Activated naive CD4-positive, alpha-beta T cell treated with anti-CD3 and anti-CD28 coated beads for 36 hours (primary cell): ENCODE measurements around the gene SORCS1. TPM values are rescaled to one million over a fixed set of nuclear protein-coding genes. Genes with fewer than 3 reads are reported as not detected.

Experiments used
- CTCF ChIA-PET: fragments of 350-600 bp; sonication (Branson Sonifier 250); formaldehyde crosslinking; loops from one replicate; lab custom pipeline; 2021; ENCODE audit warnings: antibody characterized with exemption; lab: Charles Lee
- DNase-seq: peaks from one replicate; pipeline ENCODE4 v3.0.0-alpha.2; 2020
- H3K27ac Mint-ChIP-seq: one replicate; pipeline ENCODE4 v1.8.0; 2021; ENCODE audit warnings: mild to moderate bottlenecking, mixed read lengths
- H3K27me3 Mint-ChIP-seq: one replicate; pipeline ENCODE4 v1.8.0; 2021; ENCODE audit warnings: low read depth, mixed read lengths
- H3K36me3 Mint-ChIP-seq: one replicate; pipeline ENCODE4 v1.8.0; 2021; ENCODE audit warnings: low read depth, mixed read lengths
- H3K4me1 Mint-ChIP-seq: one replicate; pipeline ENCODE4 v1.8.0; 2021; ENCODE audit warnings: low read depth, mixed read lengths
- H3K4me3 Mint-ChIP-seq: one replicate; pipeline ENCODE4 v1.8.0; 2021; ENCODE audit warnings: mild to moderate bottlenecking, moderate library complexity, mixed read lengths
- H3K9me3 Mint-ChIP-seq: one replicate; pipeline ENCODE4 v1.8.0; 2021; ENCODE audit warnings: mixed read lengths
- intact Hi-C: fragments of 100-400 bp; cut with micrococcal nuclease; formaldehyde crosslinking; loops from one replicate; pipeline ENCODE4 v1.15.1; 2023
- total RNA-seq, 2 experiments: library from RNA; stranded (reverse); gene quantifications; one replicate each; pipeline ENCODE4 v1.2.3, GENCODE V29; 2021

The SORCS1 gene
- total RNA-seq, 2 experiments from 2014 or later, result not detected

DNA sequence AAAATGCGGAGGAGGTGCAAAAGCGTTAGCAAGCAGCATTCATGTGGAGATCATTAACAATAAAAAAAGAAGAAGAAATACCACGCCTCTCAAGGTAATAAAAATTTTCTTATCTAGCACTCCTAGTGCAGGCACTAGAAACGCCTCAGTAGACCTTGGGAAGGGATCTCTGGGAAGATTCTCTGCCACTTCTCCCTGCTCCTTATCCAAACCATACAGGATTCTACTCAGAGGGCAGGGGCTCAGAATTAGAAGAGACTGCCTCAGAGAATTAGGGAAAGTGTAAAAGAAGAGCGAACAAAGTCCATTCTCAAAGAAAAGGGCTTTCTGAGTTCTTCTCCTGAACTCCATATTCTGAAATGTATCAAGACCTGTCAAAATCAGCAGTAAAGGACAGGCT, 413.4 kb downstream of the SORCS1 start:
- DNase-seq, result no peak
- intact Hi-C loops, result no loop called here
- H3K27me3 Mint-ChIP-seq, result no peaks in the 10 kb centered on the region
- H3K27ac Mint-ChIP-seq, result no peak overlapping the region
- H3K4me3 Mint-ChIP-seq, result no peak overlapping the region
- CTCF ChIA-PET, result no interaction called here
- H3K36me3 Mint-ChIP-seq, result no peaks in the 10 kb centered on the region
- no peaks in the 10 kb centered on the region for H3K4me1 Mint-ChIP-seq
- no peaks in the 10 kb centered on the region for H3K9me3 Mint-ChIP-seq

DNA sequence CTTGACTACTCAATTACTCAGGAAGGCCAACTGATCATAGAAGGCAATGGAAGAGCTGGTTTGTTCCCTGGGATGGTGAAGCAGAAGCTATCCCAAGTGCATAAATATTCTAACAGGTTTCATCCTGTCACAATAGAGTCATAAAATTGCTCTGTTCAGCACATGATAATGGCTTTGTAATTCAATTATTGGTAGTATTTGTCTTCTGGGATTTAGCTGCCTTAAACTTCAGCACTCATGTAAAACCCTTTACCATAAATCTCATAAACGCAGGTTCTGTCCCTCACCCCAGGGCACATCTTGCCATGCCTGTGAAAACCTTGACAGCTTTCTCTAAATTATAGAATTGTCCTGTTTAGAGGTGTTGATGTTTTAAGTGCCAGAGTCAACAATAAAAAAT, 417.6 kb downstream of the SORCS1 start:
- Mint-ChIP-seq H3K4me1 (no peaks in the 10 kb centered on the region), H3K9me3 (no peaks in the 10 kb centered on the region), H3K27me3 (no peaks in the 10 kb centered on the region), H3K36me3 (no peaks in the 10 kb centered on the region), H3K4me3 (no peak overlapping the region), H3K27ac (no peak overlapping the region)
- CTCF ChIA-PET, result interaction anchor here (0.5 kb wide), 1 partner anchor 42 kb away, joined by 3 read pairs; no protein-coding TSS in a partner anchor
- no peak for DNase-seq
- intact Hi-C loops, result no loop called here

DNA sequence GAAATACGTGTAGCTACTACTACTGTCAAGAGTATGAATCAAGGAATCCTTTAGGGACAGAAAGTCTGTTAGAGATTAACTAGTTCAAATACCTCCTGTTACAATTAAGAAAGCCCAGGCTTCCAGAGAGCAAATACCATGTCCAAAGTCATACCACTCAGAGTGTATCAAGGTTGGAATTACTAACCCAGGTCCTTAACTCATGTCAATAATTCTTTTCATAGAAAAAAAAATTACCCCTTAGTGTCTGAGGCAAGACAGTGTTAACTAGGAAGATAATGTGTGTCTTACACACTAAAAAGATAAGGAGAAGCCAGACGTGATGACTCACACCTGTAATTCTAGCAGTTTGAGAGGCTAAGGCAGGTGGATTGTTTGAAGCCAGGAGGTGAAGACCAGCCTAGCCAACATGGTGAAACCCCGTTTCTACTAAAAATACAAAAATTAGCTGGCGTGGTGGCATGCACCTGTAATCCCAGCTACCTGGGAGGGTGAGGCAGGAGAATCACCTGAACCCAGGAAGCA, 423.4 kb downstream of the SORCS1 start:
- CTCF ChIA-PET, result no interaction called here
- no peak overlapping the region for H3K27ac Mint-ChIP-seq
- no peaks in the 10 kb centered on the region for H3K36me3 Mint-ChIP-seq
- H3K4me1 Mint-ChIP-seq, result no peaks in the 10 kb centered on the region
- H3K27me3 Mint-ChIP-seq, result no peaks in the 10 kb centered on the region
- intact Hi-C loops, result no loop called here
- no peaks in the 10 kb centered on the region for H3K9me3 Mint-ChIP-seq
- no peak overlapping the region for H3K4me3 Mint-ChIP-seq
- no peak for DNase-seq

DNA sequence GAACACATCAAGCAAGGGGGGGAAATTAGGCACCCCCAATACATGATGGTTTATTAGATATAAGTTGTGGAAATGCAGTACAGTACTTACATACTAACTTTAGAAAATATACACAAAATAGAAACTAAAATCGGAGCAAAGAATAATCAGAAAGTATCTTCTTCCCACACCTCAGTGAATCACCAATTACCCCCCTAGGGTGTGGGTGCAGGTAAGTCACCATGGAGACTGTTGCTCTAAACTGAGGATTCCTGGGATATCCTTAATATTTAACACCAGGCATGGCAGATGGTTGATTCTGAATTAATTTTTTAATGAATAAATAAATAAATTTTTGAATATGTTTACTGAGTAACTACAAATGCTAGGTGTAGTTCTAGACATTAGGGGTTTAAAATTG, 424.4 kb downstream of the SORCS1 start:
- Mint-ChIP-seq H3K36me3 (no peaks in the 10 kb centered on the region), H3K4me1 (no peaks in the 10 kb centered on the region), H3K27me3 (no peaks in the 10 kb centered on the region), H3K4me3 (no peak overlapping the region), H3K9me3 (no peaks in the 10 kb centered on the region), H3K27ac (no peak overlapping the region)
- intact Hi-C loops, result no loop called here
- DNase-seq, result no peak
- CTCF ChIA-PET, result no interaction called here

DNA sequence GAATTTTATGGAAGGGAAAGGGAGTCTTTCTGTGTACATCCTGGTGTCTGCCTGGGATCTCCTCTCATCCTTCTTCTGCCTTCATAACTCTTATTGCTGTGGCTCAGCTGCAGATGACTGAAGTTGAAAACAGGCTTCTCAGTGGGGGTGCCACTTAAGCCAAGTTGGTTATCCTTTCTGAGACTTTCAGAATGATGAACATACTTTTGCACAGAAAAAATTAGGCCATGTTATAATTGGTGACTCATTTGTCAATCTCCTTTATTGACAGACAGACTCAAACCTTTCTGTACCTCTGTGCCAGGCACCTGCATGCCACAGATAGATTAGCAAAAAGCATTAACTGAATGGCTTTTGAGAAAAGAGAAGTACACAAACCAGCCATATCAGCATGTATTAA, 430.3 kb downstream of the SORCS1 start:
- DNase-seq, result no peak
- no peaks in the 10 kb centered on the region for H3K27me3 Mint-ChIP-seq
- H3K27ac Mint-ChIP-seq, result no peak overlapping the region
- intact Hi-C loops, result no loop called here
- H3K4me1 Mint-ChIP-seq, result no peaks in the 10 kb centered on the region
- no peaks in the 10 kb centered on the region for H3K36me3 Mint-ChIP-seq
- CTCF ChIA-PET, result no interaction called here
- no peaks in the 10 kb centered on the region for H3K9me3 Mint-ChIP-seq
- no peak overlapping the region for H3K4me3 Mint-ChIP-seq

DNA sequence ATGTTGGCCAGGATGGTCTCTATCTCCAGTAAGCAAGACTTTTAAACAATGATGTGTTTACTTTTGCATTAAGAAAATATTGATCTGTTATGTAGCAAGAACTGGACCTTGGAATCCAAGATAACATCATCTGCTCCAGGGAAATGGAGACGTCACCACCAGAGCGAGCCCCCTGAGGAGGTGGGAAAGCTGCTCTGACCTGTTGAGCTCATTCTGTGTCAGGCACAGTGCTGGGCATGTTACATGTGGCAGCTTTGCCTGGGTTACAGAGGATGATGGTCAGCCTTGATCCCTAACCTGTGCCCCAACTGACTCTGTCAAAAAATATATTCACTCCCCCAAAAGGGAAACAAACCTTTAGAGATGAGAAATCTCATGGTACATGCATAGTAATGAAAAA, 436.3 kb downstream of the SORCS1 start:
- no peaks in the 10 kb centered on the region for H3K9me3 Mint-ChIP-seq

DNA sequence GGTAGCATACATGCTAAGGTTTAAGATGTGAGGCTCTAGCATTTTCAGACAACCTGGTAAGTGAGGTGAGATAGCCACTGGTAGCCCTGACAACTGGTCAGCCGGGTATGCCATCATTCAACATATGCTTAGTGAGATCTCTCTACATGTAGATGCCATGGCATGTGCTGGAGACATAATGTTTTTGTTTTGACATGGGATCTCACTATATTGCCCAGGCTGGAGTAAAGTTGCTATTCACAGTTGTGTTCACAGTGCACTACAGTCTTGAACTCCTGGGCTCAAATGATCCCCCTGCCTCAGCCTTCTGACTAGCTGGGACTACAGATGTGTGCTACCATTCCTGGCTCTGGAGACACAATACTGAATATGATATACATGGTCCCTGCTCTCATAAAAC, 437.3 kb downstream of the SORCS1 start:
- H3K27me3 Mint-ChIP-seq, result no peaks in the 10 kb centered on the region
- CTCF ChIA-PET, result no interaction called here
- DNase-seq, result no peak
- no peak overlapping the region for H3K27ac Mint-ChIP-seq
- no peaks in the 10 kb centered on the region for H3K4me1 Mint-ChIP-seq
- H3K9me3 Mint-ChIP-seq, result no peaks in the 10 kb centered on the region
- no peak overlapping the region for H3K4me3 Mint-ChIP-seq
- intact Hi-C loops, result no loop called here
- no peaks in the 10 kb centered on the region for H3K36me3 Mint-ChIP-seq

More for the DNA sequence above, 436.3 kb downstream of the SORCS1 start:
- DNase-seq, result no peak
- CTCF ChIA-PET, result no interaction called here
- intact Hi-C loops, result no loop called here
- no peaks in the 10 kb centered on the region for H3K4me1 Mint-ChIP-seq
- no peak overlapping the region for H3K27ac Mint-ChIP-seq
- no peaks in the 10 kb centered on the region for H3K36me3 Mint-ChIP-seq
- H3K27me3 Mint-ChIP-seq, result no peaks in the 10 kb centered on the region
- H3K4me3 Mint-ChIP-seq, result no peak overlapping the region

DNA sequence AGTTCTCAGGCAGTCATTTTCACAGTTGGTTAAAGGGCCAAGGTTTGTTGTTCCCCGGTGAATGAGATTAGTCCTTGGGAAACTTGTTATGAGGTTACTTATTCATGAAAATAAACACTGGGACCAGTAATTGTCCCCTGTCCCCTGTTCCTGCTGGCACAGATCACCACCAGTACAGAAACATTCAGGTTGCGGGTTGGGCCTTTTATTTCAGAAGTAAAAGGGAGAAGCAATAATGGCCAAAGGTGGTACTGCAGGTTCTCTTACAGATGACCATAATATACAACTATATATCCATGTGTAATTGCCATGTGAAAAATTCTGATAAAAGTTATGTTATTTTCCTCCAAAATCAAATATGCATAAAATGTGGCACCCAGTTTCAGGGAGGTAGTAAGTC, 442.0 kb downstream of the SORCS1 start:
- no peak for DNase-seq
- intact Hi-C loops, result no loop called here

DNA sequence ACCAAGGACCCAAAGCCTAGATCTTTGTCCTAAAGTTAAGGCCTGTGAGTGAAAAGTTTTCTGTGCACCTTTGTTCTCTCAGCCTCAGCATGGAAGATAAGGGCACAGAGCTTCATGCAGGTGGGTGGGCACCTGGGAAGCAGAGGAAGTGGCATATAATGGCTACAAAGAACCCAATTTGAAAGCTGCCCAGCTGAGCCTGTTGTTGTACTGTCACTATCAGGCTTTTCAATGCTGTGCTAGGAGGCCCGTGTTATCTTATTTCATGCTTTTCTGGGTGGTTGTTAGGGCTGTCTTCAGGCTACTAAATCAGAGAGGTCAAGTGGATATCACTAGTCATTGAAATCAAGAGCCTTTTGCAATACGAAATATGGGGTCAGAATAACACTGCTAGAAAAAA, 443.8 kb downstream of the SORCS1 start:
- Mint-ChIP-seq H3K4me3 (no peak overlapping the region), H3K36me3 (peaks cover 1% of the 10 kb centered on the region), H3K9me3 (peaks cover 7% of the 10 kb centered on the region), H3K27me3 (no peaks in the 10 kb centered on the region), H3K4me1 (no peaks in the 10 kb centered on the region), H3K27ac (no peak overlapping the region)
- intact Hi-C loops, result no loop called here
- no peak for DNase-seq
- CTCF ChIA-PET, result no interaction called here

More for the DNA sequence above, 442.0 kb downstream of the SORCS1 start:
- Mint-ChIP-seq H3K9me3 (peaks cover 7% of the 10 kb centered on the region), H3K27me3 (no peaks in the 10 kb centered on the region), H3K27ac (no peak overlapping the region), H3K36me3 (peaks cover 1% of the 10 kb centered on the region), H3K4me3 (no peak overlapping the region), H3K4me1 (no peaks in the 10 kb centered on the region)
- CTCF ChIA-PET, result no interaction called here

DNA sequence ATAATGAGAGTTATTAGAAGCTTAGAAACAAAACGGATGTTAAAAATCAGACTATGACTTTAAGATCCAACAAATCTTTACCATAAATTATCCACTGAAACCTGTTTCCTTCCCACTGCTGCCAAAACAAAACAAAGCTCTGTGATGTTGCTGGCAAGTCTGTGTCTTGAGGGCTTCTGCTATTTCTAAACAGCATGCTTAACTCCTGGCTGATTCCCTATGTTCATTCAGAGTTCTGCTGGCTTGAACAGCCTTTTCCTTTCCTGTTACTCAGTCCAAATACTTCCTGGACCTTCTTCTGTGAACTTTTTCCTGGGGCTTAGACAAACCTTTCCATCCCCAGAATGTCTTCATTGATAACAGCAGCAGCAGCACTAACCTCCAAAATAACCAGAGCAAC, 448.1 kb downstream of the SORCS1 start:
- peaks cover 7% of the 10 kb centered on the region for H3K9me3 Mint-ChIP-seq
- intact Hi-C loops, result no loop called here
- no peak overlapping the region for H3K4me3 Mint-ChIP-seq
- H3K36me3 Mint-ChIP-seq, result peaks cover 1% of the 10 kb centered on the region
- no peaks in the 10 kb centered on the region for H3K4me1 Mint-ChIP-seq
- CTCF ChIA-PET, result interaction anchor here (1.1 kb wide), 2 partner anchors 8 to 11 kb away, joined by 3 to 6 read pairs; no protein-coding TSS in a partner anchor
- no peak overlapping the region for H3K27ac Mint-ChIP-seq
- no peaks in the 10 kb centered on the region for H3K27me3 Mint-ChIP-seq
- DNase-seq, result no peak

DNA sequence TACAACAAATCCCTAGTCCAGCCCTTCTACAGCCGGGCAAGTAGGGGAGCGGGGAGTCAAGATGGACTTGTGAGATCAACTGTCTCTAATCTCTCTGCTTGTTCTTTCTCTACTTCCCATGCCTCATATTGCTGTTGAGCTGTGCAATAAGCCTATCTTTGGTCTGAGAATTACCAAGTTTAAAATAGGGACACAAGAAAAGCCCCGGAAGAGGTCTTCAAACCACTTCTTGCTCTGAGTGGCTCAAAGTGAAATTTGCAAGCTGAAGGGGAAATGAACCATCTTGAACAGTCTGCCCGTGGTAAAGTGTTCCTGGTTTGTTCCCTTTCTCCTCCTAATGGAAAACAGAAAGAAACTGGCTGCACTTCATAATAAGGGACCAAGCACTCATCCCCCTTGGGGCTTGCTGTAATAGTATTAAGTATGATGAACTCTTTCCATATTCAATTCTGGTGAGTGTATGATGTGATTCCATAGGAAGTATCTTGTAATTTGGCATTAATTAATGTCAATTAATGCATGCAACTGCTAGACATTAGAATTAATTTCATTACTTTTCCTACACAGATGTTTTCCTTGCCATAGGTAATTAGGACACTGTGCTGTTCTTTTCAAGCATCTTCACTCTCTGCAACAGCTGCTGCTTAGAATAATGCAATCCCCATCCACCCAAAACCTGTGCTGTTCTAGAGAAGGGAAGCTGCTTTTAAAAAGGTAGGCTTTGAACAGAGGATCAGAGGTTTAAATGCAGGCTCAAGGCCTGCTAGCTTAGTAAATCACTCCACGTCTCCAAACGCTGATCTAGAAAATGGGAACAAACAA, 449.6 kb downstream of the SORCS1 start:
- no peak for DNase-seq
- H3K27me3 Mint-ChIP-seq, result peaks cover 2% of the 10 kb centered on the region
- H3K4me3 Mint-ChIP-seq, result no peak overlapping the region
- H3K36me3 Mint-ChIP-seq, result peaks cover 1% of the 10 kb centered on the region
- no peaks in the 10 kb centered on the region for H3K4me1 Mint-ChIP-seq
- CTCF ChIA-PET, result interaction anchor here (0.6 kb wide), 1 partner anchor 1073 kb away, joined by 3 read pairs; no protein-coding TSS in a partner anchor
- intact Hi-C loops, result no loop called here
- peaks cover 6% of the 10 kb centered on the region for H3K9me3 Mint-ChIP-seq
- no peak overlapping the region for H3K27ac Mint-ChIP-seq

DNA sequence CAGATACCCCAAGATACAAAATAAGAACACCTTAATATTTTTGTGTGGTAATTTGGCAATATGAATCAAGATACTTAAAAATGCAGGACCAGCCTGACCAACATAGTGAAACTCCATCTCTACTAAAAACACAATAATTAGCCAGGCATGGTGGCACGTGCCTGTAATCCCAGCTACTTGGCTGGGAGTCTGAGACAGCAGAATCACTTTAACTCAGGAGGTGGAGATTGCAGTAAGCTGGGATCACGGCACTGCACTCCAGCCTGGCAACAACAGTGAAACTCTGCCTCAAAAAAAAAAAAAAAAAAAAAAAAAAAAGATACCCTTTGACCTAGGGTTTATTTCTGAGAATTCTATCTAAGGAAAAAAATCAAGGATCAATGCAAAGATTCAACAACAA, 450.7 kb downstream of the SORCS1 start:
- H3K9me3 Mint-ChIP-seq, result peaks cover under 1% of the 10 kb centered on the region
- peaks cover 2% of the 10 kb centered on the region for H3K27me3 Mint-ChIP-seq
- no peaks in the 10 kb centered on the region for H3K36me3 Mint-ChIP-seq
- CTCF ChIA-PET, result interaction anchor here (1.4 kb wide), 1 partner anchor 10 kb away, joined by 3 read pairs; no protein-coding TSS in a partner anchor
- DNase-seq, result no peak
- no peaks in the 10 kb centered on the region for H3K4me1 Mint-ChIP-seq
- intact Hi-C loops, result no loop called here
- no peak overlapping the region for H3K27ac Mint-ChIP-seq
- no peak overlapping the region for H3K4me3 Mint-ChIP-seq

DNA sequence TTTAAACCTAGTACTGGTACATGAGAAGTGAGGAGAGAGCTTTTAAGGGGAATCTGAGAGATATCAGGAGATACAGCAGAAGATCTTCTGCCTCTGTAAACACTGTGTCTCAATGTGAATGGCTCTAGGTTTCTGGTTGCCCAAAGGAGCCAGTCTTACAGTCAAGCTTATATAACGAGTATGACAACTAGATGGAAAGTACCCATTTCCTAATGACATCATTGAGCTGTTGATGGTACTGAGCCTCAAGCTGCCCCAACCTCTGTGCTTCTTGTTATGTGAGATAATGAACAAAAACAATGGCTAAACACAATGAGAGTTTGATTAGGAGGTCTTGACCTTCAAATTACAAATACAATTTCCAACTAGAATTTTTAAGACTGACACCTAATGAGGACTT, 451.5 kb downstream of the SORCS1 start:
- Mint-ChIP-seq H3K9me3 (no peaks in the 10 kb centered on the region), H3K27me3 (peaks cover 2% of the 10 kb centered on the region), H3K27ac (no peak overlapping the region), H3K4me1 (no peaks in the 10 kb centered on the region), H3K4me3 (no peak overlapping the region), H3K36me3 (no peaks in the 10 kb centered on the region)
- CTCF ChIA-PET, result interaction anchor here (0.6 to 1.4 kb wide), 2 partner anchors 9 to 1160 kb away, joined by 3 to 4 read pairs; no protein-coding TSS in a partner anchor
- DNase-seq, result no peak
- intact Hi-C loops, result no loop called here
